ENCODE results near the gene ZNF598.

- TF ChIP-seq, protein P1, sequence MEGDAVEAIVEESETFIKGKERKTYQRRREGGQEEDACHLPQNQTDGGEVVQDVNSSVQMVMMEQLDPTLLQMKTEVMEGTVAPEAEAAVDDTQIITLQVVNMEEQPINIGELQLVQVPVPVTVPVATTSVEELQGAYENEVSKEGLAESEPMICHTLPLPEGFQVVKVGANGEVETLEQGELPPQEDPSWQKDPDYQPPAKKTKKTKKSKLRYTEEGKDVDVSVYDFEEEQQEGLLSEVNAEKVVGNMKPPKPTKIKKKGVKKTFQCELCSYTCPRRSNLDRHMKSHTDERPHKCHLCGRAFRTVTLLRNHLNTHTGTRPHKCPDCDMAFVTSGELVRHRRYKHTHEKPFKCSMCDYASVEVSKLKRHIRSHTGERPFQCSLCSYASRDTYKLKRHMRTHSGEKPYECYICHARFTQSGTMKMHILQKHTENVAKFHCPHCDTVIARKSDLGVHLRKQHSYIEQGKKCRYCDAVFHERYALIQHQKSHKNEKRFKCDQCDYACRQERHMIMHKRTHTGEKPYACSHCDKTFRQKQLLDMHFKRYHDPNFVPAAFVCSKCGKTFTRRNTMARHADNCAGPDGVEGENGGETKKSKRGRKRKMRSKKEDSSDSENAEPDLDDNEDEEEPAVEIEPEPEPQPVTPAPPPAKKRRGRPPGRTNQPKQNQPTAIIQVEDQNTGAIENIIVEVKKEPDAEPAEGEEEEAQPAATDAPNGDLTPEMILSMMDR (IDR thresholded peaks at IDR 0.05; ENCODE audit: insufficient read depth, low read depth, low read length), result no peak
- no peak for TF ChIP-seq EZH2 (IDR thresholded peaks at IDR 0.05; ENCODE audit: insufficient read depth, low read length)
These were observed 29.8 kb upstream of the ZNF598 start for GRCh38 chr16:2039274-2040031.

All from astrocyte (in vitro differentiated cells and primary cell).